ENCODE results near the gene MKI67. TPM values are rescaled to one million over a fixed set of nuclear protein-coding genes. Genes with fewer than 3 reads are reported as not detected.

Gene MKI67
- total and polyA plus RNA-seq, 2 donors from 2014 or later: 0.04 to 2.4 TPM

DNA sequence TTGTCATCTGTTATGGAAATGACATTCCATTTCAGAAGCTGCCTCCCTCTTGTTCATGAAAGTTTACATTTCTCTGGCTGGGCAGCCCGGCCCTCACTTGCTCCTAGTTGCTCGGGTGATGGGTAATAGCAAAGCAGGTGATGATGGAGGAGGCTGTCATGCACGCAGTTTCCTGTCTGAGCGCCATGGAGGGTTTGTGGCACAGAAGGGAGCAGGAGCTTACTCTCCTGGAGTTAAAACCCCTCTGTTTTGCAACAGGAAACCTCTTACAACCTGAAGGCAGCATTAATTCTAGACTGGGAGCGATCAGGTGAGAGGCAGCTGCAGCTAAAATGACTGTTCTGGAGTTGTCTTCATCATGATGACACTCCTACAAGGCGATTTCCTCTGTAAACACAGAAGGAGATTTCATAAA lies 34.1 kb upstream of the MKI67 start:
- H3K4me1 ChIP-seq (ENCODE audit: control insufficient read depth in 2 of 3, insufficient read depth in 2 of 3, low read depth in 1 of 3, low read length in 3 of 3): peaks cover 0 to 12% (median 2%) of the 10 kb centered on the region in 3 donors
- intact Hi-C loops (cut with DNase I): no loop called here
- no peaks in the 10 kb centered on the region for H3K36me3 ChIP-seq (ENCODE audit: control insufficient read depth in 2 of 3, insufficient read depth in 3 of 3, low read length in 3 of 3)
- H3K9me3 ChIP-seq (ENCODE audit: control insufficient read depth in 2 of 3, insufficient read depth in 1 of 3, low read length in 3 of 3): no peaks in the 10 kb centered on the region
- H3K4me3 ChIP-seq (ENCODE audit: low read length in 3 of 3): no peak overlapping the region
- no peaks in the 10 kb centered on the region for H3K27me3 ChIP-seq (ENCODE audit: control insufficient read depth, insufficient read depth, low read length)
- FAIRE-seq (no peak), DNase-seq (no peak)
- TF ChIP-seq, protein P1, sequence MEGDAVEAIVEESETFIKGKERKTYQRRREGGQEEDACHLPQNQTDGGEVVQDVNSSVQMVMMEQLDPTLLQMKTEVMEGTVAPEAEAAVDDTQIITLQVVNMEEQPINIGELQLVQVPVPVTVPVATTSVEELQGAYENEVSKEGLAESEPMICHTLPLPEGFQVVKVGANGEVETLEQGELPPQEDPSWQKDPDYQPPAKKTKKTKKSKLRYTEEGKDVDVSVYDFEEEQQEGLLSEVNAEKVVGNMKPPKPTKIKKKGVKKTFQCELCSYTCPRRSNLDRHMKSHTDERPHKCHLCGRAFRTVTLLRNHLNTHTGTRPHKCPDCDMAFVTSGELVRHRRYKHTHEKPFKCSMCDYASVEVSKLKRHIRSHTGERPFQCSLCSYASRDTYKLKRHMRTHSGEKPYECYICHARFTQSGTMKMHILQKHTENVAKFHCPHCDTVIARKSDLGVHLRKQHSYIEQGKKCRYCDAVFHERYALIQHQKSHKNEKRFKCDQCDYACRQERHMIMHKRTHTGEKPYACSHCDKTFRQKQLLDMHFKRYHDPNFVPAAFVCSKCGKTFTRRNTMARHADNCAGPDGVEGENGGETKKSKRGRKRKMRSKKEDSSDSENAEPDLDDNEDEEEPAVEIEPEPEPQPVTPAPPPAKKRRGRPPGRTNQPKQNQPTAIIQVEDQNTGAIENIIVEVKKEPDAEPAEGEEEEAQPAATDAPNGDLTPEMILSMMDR (IDR thresholded peaks at IDR 0.05; ENCODE audit: borderline replicate concordance, extremely low read depth, insufficient read depth): no peak
- H3K9ac ChIP-seq (ENCODE audit: low read length in 3 of 3): no peak overlapping the region
- H3K27ac ChIP-seq (ENCODE audit: low read depth in 2 of 2, low read length in 2 of 2): no peak overlapping the region

DNA sequence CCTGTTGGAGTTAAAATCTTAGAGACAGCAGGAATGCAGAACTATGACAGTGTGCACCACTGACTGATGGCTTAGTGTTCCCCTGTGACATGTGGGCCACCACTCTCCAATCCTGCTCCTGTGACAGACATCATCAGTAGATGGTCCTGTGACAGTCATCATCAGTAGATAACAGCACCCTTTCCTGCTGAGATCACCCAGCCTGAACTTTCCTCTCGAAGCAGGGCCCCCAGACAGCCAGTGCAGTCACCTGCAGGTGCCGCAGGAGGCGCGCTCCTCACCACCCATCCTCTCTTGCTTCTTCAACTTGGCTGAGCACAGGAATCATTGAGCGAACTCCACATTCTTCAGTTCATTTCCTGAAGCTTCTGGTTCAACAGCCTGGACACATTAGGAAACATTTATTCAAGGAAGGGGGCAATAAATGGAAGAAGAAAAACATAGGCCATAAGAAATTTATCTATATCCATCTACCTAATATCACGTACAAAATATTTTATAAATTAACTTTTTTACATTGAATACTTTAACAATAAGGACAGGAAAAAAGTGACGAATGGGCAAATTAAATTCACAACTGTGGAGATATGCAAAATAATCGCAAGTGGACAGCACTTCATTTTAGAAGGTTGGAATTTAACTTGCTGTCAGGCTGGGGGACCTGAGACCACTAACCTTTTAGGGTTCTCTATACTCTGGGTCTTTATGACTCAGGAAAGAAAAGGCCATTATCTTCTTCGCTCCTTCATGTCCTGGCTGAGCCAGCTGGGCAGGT lies 32.0 kb upstream of the MKI67 start:
- no peak overlapping the region for H3K4me3 ChIP-seq (ENCODE audit: low read length in 3 of 3)
- TF ChIP-seq, protein P1 (IDR thresholded peaks at IDR 0.05; ENCODE audit: borderline replicate concordance, extremely low read depth, insufficient read depth): no peak
- FAIRE-seq (no peak), DNase-seq (no peak)
- H3K9ac ChIP-seq (ENCODE audit: low read length in 3 of 3): no peak overlapping the region
- H3K36me3 ChIP-seq (ENCODE audit: control insufficient read depth in 2 of 3, insufficient read depth in 3 of 3, low read length in 3 of 3): no peaks in the 10 kb centered on the region
- no peaks in the 10 kb centered on the region for H3K27me3 ChIP-seq (ENCODE audit: control insufficient read depth, insufficient read depth, low read length)
- H3K27ac ChIP-seq (ENCODE audit: low read depth in 2 of 2, low read length in 2 of 2): peak overlapping the region in 1 of 2 donors; percentile 40
- no peaks in the 10 kb centered on the region for H3K9me3 ChIP-seq (ENCODE audit: control insufficient read depth in 2 of 3, insufficient read depth in 1 of 3, low read length in 3 of 3)
- peaks cover 0 to 12% (median 2%) of the 10 kb centered on the region in 3 donors for H3K4me1 ChIP-seq (ENCODE audit: control insufficient read depth in 2 of 3, insufficient read depth in 2 of 3, low read depth in 1 of 3, low read length in 3 of 3)
- intact Hi-C loops (cut with DNase I): no loop called here

DNA sequence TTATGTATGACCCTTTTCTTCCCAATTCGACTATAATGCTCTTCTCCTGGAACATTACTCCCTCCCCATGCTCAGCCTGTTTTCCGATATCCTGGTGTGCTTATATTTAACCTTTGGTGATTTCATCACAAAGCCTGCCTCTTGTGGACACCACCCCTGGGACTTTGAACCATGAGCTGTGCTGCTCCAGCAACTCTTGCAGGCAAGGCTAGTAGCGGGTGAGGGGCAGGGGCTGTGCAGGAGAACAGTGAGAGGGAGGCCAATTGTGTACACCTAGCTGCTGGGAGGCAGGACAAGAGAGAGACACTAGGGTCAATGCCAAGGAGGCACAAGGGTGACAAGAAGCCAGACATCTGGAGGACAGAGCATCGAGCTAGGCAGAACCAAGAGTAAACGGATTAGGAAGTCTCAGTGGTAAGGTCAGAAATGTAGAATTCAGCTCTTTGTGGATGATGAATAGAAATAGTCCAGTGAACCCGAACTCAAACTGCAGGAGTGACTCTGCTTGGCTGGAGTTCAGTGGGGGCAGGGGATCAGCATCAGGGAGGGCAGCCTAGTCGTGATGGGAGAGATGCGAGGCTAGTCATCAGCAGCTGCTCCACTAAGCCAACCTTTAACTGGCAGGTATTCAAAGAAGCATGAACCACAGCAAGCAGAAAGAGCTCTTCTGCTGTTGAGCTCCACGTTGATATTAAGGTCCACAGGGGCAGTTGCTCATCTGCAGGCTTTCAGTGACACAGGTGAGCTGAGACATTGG lies 31.0 kb upstream of the MKI67 start:
- DNase-seq: peak in 4 of 5 donors; percentile 32 to 60 (median 50)
- peaks cover 0 to 12% (median 2%) of the 10 kb centered on the region in 3 donors for H3K4me1 ChIP-seq (ENCODE audit: control insufficient read depth in 2 of 3, insufficient read depth in 2 of 3, low read depth in 1 of 3, low read length in 3 of 3)
- peak overlapping the region; percentile 30 to 61 for H3K27ac ChIP-seq (ENCODE audit: low read depth in 2 of 2, low read length in 2 of 2)
- intact Hi-C loops (cut with DNase I): no loop called here
- peak overlapping the region in 1 of 3 donors; percentile 12 for H3K4me3 ChIP-seq (ENCODE audit: low read length in 3 of 3)
- TF ChIP-seq, protein P1 (IDR thresholded peaks at IDR 0.05; ENCODE audit: borderline replicate concordance, extremely low read depth, insufficient read depth): no peak
- H3K9ac ChIP-seq (ENCODE audit: low read length in 3 of 3): no peak overlapping the region
- no peak for FAIRE-seq
- no peaks in the 10 kb centered on the region for H3K27me3 ChIP-seq (ENCODE audit: control insufficient read depth, insufficient read depth, low read length)
- H3K9me3 ChIP-seq (ENCODE audit: control insufficient read depth in 2 of 3, insufficient read depth in 1 of 3, low read length in 3 of 3): no peaks in the 10 kb centered on the region
- H3K36me3 ChIP-seq (ENCODE audit: control insufficient read depth in 2 of 3, insufficient read depth in 3 of 3, low read length in 3 of 3): no peaks in the 10 kb centered on the region
